GDM1 (cell line): ENCODE measurements around the gene TBC1D16.

Experiments
- DNase-seq: peaks from one replicate; lab custom pipeline; 2025; lab: John Stamatoyannopoulos, UW

The TBC1D16 gene

DNA sequence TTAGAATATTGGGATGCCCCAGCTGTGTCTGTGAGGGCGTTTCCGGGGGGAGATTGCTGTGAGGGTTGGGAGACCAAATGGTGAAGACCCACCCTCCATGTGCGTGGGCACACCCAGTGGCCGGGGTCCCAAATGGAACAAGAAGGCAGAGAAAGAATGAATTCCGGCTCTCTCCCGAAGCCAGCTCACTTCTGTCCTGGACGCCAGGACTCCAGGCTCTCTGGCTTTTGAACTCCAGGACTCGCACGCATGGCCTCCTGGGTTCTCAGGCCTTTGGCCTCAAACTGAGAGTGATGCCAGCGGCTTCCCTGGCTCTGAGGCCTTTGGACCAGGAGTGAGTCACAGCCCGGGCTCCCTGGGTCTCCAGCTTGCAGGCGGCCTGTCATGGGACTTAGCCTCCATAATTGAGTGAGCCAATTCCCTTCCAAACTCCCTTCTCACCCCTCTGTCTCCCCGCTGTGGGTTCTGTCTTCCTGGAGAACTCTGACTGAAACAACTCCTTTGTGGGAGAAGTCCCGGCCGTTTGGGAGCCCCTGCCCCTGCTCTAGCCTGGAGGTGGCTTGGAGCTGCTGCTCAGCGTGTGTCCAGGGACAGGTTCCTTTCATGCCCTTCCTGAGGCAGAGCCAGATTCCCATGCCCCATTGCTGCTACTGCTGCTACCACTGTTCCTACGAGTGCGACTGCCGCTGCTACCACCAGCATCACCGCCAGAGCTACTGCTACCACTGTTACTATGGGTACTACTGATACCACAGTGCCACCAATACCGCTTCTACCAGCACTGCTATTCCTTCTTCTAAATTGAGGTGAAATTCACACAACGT is 146.6 kb downstream of the TBC1D16 start:
- no peak for DNase-seq

DNA sequence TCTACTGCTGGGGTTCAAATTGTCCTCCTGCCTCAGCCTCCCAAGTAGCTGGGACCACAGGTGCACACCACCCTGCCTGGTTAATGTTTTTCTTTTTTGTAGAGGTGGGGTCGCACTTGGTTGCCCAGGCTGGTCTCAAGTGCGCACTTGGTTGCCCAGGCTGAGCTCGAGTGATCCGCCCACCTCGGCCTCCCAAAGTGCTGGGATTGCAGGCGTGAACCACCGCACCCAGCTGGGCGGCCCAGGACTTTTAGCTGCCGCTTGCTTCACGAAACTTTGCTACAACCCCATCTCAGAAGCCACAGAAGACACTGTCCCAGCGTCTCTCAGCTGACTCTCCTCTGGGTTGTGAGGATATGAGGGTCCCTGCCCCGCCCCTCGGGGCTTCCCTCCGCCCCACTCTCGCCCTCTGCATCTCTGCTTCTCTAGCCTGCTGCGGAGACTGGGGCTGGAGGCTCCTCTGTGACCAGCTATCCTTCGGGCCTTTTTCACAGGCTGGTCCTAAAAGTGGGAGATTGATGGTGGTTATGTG is 147.6 kb downstream of the TBC1D16 start:
- no peak for DNase-seq

DNA sequence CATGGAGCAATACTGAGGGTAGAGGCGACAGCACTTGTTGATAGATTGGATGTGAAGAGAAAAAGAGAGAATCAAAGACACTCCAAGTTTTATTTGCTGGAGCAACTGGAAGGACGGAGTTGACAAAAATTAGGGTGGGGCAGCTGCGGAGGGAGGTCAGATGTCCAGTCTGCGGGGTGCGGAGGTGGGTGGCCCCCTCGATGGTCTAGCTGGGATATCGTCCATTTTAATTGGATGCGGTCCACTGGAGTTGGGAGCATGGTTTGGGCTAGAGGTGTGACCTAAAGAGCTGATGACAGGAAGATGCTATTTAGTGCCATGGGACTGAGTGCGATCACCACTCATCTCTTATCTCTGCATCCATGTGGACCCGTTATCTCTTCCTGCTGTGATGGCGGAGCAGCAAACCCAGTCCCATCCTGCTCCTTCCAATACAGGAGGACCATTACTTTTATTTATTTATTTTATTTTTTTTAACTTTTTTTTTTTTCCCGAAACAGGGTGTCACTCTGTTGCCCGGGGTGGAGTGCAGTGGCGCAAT is 148.2 kb downstream of the TBC1D16 start:
- DNase-seq: no peak

DNA sequence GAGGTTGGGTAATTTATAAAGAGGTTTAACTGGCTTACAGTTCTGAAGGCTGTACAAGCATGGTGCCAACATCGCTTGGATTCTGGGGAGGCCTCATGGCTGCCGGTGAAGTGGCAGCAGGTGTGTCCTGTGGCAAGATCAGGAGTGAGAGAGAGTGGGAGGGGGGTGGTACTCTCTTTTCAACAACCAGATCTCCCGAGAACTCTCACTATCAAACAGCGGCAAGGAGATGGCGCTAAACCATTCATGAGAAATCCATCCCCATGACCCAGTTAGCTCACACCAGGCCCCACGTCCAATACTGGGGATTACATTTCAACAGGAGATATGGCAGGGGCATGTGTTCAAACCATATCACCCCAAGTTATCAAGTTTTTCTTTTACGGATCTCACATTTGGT is 152.5 kb downstream of the TBC1D16 start:
- DNase-seq: no peak
